ENCODE data around the gene MYO7B.

The MYO7B gene

GRCh38 chr2:127636248-127637235, 101.1 kb downstream of the MYO7B start:
- DNase-seq (ENCODE audit: low read depth) = no peak

- no peak for DNase-seq (ENCODE audit: low read depth)
Measured at GRCh38 chr2:127637236-127637630, 101.8 kb downstream of the MYO7B start.

- no peak for DNase-seq (ENCODE audit: low read depth)
Measured at GRCh38 chr2:127637725-127638252, 102.3 kb downstream of the MYO7B start.

GRCh38 chr2:127638361-127639110, 103.1 kb downstream of the MYO7B start:
- no peak for DNase-seq (ENCODE audit: low read depth)

GRCh38 chr2:127639111-127639474, 103.6 kb downstream of the MYO7B start:
- DNase-seq (ENCODE audit: low read depth) = no peak

GRCh38 chr2:127640082-127641072, 104.9 kb downstream of the MYO7B start:
- peak; percentile 15 for DNase-seq (ENCODE audit: low read depth)

- no peak for DNase-seq (ENCODE audit: low read depth)
Measured at GRCh38 chr2:127641133-127641532, 105.7 kb downstream of the MYO7B start.

GRCh38 chr2:127641846-127642507, 106.5 kb downstream of the MYO7B start:
- peak; percentile 45 for DNase-seq (ENCODE audit: low read depth)

GRCh38 chr2:127642706-127643438, 107.4 kb downstream of the MYO7B start:
- no peak for DNase-seq (ENCODE audit: low read depth)

GRCh38 chr2:127643439-127644065, 108.1 kb downstream of the MYO7B start:
- no peak for DNase-seq (ENCODE audit: low read depth)

- DNase-seq (ENCODE audit: low read depth) = no peak
Measured at GRCh38 chr2:127644066-127645025, 108.9 kb downstream of the MYO7B start.

- no peak for DNase-seq (ENCODE audit: low read depth)
Measured at GRCh38 chr2:127645026-127645394, 109.5 kb downstream of the MYO7B start.

- no peak for DNase-seq (ENCODE audit: low read depth)
Measured at GRCh38 chr2:127645395-127646291, 110.2 kb downstream of the MYO7B start, which contains the start of gene GPR17. TSS of gene GPR17 (plus strand) at chr2:127646153. CDS start at chr2:127650736, 4,583 bp downstream.

- DNase-seq (ENCODE audit: low read depth) = no peak
Measured at GRCh38 chr2:127646487-127647241, 111.2 kb downstream of the MYO7B start.

- no peak for DNase-seq (ENCODE audit: low read depth)
Measured at GRCh38 chr2:127647242-127648190, 112.0 kb downstream of the MYO7B start.
